Measurements from ENCODE around the gene CACTIN.
"Not testable (repeated sequence)": the region's sequence is repeated elsewhere in the genome, so short reads cannot be mapped to it uniquely, and the experiment has no call there.

Gene CACTIN

DNA sequence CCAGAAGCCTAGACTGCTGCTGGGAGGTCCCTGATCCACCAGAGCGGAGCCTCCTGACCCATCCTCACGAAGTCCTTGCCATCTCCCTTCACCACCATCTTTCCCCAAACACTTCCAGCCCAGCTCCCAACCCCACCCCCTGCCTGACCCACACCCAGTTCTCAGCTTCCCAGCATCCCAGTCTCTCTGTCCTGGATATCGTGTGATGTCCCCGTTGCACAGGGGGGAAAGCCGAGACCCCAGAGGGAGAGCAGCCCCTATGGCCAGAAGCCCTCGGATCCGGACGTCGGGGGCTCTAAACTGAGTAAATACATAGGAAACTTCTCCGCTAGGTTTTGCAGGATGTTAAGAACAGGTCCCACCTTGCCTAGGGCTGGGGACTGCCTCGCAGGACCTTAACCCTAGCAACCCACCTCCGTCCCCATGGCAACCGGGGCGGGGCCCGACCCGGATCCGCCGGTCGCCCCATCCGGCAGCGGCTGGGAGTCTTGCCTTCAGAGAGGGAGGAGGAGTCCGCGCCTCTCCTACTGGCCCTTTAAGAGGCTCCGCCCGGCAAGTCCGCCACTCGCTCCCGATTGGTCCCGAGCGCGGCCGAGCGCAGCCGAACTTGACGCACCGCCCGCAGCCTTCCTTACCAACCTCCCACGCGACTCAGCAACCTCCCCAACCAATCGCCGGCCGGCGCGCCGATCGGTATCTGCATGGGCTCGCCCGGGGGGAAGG lies 54.3 kb downstream of the CACTIN start:
- no peak for FAIRE-seq
- DNase-seq (ENCODE audit: low spot score): peak; percentile 93

DNA sequence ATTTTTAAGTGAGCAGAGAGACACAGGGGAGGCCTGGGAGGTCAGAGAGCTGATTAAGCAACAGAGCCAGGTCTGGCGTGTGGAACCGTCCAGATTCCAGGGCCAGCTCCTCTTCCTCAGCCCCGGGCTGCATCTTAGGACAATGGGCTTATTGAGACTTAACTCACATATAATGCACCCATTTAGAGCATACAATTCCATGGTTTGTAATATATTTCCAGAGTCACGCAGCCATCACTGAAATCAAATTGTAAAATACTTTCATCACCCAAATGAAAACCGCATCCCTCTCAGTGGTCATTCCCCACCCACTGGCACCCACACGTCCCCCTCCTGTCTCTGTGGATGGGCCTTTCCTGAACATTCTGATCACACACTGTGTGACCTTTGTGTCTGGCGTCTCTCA lies 56.0 kb downstream of the CACTIN start:
- FAIRE-seq: no peak

GRCh38 chr19:3570042-3570441 lies 56.5 kb downstream of the CACTIN start:
- DNase-seq (ENCODE audit: low spot score); FAIRE-seq: not testable (repeated sequence)

More for the DNA sequence above, 56.0 kb downstream of the CACTIN start:
- no peak for DNase-seq (ENCODE audit: low spot score)

GRCh38 chr19:3565139-3565538 lies 61.5 kb downstream of the CACTIN start:
- FAIRE-seq: peak; percentile 13
- DNase-seq (ENCODE audit: low spot score): peak; percentile 57

GRCh38 chr19:3563709-3564524 lies 62.7 kb downstream of the CACTIN start:
- FAIRE-seq: no peak
- DNase-seq (ENCODE audit: low spot score): no peak

All from urothelium cell line (cell line).